SKM-1 (cell line): ENCODE results near the gene KATNAL1.

Experiments used
- DNase-seq: peaks from one replicate; lab custom pipeline; 2025; ENCODE audit not compliant: unreplicated experiment; lab: John Stamatoyannopoulos, UW

Gene KATNAL1

DNA sequence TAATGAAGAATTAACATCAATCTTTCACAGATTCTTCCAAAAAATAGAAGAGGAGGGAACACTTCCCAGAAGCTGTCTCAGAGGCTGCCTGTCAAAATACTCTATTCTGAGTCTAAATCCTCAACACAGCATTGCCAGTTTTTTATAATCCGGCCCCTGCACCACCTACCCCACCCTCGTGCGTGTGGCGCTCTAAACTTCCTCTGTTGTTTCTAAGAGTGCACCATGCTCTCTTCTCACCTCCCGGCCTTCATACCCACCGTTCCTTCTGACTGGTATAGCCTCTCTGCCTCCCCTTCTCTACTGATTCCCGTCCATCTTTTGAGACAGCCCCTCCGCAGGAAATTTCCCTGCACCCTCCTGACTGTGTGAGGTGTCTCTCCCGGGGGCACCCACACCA, 136.8 kb downstream of the KATNAL1 start:
- DNase-seq = no peak

GRCh38 chr13:30169442-30169841, 137.9 kb downstream of the KATNAL1 start:
- DNase-seq = no peak

DNA sequence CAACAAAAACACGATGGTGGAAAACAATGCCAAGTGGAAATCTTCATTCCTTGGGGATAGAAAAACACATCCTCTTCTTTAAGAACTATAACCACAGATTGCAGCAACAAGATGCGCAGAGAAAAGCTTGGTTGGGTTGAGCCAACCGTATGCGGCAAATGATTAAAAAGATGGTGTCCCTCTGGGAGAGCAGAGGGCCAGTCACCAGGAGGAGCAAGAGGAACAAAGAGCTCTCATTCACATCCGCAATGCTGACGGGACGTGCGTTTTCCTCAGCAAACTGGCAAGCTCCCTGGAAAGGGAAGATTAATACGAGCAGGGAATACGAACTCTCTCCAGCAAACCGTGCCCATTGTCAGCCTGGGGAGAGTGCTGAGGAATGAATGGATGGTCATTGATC, 141.6 kb downstream of the KATNAL1 start:
- DNase-seq = no peak

DNA sequence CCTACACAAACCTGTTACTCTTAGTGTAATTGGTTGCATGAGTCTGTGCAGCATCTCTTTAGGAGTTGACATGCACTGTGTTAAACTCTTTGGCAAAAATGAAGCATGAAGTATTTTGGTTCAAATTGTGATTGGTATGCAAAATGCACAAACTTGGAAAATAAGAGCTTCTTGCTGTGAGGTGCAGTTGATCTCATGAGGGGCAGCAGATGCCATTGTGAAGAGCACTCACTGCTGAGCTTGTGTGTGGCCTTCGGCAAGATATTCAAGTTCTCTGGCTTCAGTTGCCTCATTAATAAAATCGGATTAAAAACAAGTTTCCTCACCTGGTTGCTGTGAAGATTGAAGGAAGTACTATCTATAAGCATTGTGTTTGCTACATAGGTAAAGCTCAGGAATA, 142.3 kb downstream of the KATNAL1 start:
- DNase-seq = no peak

GRCh38 chr13:30164146-30164545, 143.2 kb downstream of the KATNAL1 start:
- DNase-seq = no peak

- DNase-seq = no peak
Measured at GRCh38 chr13:30163441-30163840, 143.9 kb downstream of the KATNAL1 start.

GRCh38 chr13:30159446-30159839, 147.9 kb downstream of the KATNAL1 start:
- DNase-seq = no peak

DNA sequence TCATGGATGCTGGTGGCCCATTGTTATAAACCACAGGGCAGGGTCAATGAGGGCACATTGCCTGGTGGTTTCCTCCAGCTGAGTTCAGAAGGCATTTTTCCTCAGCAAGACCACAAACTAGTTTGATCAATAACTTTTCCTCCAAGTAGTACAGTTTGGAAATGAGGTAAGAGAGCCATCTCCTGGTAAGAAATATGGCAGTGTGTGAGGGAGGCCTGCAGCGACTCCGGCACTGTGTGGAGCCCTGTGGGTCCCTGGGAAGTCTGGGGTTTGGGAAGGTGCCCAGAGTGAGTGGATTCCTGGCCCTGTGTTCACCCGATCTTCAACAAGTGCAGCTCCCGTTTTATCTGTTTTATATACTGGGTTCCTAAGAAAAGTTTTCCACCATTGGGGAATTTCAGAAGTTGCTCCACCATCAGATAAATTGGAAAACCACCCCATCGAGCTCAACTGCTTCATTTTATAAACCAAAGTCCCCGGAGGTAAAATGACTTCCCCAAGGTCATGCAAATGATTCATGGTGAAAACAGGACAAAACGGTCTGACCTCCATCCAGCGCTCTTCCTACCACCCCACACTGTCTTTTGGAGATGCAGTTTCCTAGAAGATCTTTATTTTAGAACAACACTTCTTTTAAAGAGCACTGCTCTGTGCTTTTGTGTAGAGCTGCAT, 148.4 kb downstream of the KATNAL1 start:
- DNase-seq = no peak

DNA sequence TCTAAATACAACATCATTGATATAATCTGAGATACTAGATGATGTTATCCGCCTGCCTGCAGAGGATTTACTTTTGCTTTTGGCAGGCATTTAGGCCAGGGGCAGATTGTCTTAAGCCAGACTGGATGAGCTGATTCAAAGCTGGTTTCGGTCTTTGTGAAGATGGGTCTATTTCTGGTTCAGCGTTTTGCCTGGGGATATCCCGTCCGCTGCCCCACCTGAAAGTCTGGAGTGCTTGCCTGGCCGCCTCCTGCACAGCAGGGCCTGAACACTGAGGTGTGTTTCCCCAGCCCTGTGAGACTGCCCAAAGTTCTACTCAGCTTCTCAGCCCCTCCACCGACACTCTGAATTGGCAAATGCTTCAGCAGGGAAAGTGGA, 149.7 kb downstream of the KATNAL1 start:
- no peak for DNase-seq

GRCh38 chr13:30156826-30157615, 150.3 kb downstream of the KATNAL1 start:
- DNase-seq = no peak

DNA sequence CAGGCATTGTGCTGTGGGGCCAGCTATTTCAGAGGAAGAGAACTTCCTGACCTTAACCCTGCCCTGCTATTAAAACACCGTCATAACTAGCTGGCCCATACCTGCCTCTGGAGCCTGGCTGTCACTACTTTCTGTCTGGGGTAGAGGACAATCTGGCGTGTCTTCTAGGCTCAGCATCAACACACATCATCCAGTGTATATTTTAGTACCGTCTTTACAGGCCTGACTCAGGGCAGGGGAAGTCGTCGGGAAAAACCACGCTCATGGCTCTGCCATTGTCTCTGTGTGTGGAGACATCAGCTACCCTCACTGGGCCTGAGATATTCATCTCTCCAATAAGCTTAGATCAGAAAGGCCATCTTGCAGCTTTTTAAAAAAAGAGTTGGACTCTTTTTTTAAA, 151.1 kb downstream of the KATNAL1 start:
- DNase-seq = no peak

GRCh38 chr13:30154931-30155330, 152.4 kb downstream of the KATNAL1 start:
- DNase-seq = no peak

- DNase-seq = no peak
Measured at GRCh38 chr13:30154531-30154930, 152.8 kb downstream of the KATNAL1 start.

GRCh38 chr13:30153545-30154426, 153.6 kb downstream of the KATNAL1 start:
- no peak for DNase-seq
